COLO668 (cell line): ENCODE data around the gene ALDH3A2.
A peak's percentile ranks its signal among the peaks of the same experiment; 100 is the strongest.

Source experiments
- DNase-seq: peaks from one replicate; lab custom pipeline; 2025; ENCODE audit not compliant: unreplicated experiment; lab: John Stamatoyannopoulos, UW

ALDH3A2 gene

DNA sequence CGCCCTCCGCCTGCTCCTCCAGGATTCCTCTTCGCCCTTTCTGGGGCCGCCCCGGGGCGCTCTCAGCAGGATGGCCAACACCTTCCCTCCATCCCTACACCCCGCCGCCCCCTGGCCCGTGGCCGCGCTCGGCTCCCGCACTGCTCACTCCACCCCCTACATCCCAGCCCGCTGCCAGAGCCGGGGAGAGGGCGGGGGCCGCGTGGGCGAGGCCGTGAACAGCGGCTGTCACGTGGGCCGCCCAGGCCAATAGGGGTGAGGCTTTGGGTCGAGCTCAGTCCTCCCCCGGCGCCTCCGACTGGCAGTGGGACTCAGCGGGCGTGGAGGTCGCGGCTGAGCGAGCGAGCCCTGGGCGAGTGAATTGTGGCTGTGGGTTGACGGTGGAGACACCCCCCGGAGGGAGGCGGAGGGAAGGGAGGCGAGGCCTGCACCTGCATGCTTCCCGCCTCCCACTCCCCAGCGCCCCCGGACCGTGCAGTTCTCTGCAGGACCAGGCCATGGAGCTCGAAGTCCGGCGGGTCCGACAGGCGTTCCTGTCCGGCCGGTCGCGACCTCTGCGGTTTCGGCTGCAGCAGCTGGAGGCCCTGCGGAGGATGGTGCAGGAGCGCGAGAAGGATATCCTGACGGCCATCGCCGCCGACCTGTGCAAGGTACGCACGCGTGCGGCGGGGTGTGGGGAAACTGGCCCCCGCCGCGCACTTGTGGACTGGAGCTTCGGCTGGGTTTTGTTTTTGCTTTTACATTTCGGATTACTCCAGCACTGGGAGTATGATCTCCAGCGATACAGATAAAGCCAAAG, at the start of gene ALDH3A2:
ALDH3A2 (plus strand) TSS at position 277 of the 799 bp plus-strand sequence; CDS start at position 498, 221 bp downstream.
- DNase-seq, result peak; percentile 93

DNA sequence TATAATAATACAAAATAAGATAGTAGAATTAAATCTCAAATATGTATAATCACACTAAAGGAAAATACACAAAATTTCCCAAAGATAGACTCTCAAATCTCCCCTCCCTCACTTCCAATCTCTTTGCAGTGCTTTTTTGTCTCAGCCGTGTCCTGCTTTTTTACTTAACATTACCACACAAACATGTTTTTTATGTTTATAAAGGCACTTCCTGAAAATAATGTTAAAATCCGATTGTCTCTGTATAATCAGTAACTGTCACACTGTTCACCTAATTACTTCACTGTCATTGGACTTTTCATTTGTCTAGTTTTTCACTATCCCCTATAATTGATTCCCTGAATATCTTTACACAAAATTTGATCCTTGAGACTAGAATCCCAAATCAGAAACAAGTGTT, 38.2 kb upstream of the ALDH3A2 start:
- no peak for DNase-seq

DNA sequence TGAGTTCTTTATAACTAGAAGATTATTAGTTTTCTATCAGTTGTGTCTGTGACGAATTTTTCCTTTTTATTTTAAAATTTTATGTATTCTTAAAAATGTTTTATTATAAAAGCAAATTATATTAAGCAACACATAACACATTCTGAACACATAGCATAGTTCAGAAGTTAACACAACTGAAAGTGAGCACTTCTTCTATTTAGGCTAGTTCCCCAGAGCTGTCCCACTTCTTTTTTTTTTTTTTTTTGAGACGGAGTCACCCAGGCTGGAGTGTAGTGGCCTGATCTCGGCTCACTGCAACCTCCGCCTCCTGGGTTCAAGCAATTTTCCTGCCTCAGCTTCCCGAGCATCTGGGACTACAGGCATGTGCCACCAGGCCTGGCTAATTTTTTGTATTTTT, 37.7 kb upstream of the ALDH3A2 start:
- no peak for DNase-seq

DNA sequence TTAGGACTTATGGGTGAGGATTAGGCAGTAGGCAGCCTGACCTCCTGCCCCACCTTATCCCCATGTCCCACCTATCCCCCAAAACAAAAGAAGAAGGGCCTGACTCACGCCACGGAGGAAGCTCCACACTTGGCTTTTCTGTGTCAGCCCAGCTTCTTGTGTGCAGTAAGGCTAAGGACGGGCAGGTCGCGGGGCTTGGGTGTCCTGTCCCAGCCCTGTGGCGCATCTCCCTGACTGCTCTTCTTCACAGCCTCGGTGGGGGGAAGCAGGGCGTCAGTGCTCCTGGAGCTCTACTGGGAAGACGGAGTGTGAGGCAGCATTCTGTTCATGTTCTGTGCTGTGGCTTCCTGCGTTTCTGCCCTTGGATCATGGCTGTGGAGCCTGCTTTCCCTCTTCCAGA, 34.6 kb upstream of the ALDH3A2 start:
- no peak for DNase-seq

DNA sequence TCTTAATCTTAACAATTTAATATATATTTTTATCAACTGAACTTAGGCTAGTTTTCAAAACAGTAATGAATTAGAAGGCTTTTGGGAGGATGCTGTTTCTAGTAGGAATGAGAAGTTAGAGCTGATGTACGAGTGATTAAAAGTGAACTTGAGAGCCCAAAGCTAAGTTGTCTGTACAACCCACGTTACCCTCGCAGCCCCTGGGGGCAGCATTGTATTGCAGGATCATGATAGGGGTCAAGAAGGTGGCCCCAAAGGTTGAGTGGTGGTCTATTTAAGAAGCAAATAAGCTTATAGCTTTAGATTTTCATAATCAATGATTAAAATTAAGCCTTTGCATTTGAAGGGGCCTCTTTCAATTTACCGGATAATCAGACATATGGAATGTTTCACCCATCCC, 33.7 kb upstream of the ALDH3A2 start:
- DNase-seq, result no peak

DNA sequence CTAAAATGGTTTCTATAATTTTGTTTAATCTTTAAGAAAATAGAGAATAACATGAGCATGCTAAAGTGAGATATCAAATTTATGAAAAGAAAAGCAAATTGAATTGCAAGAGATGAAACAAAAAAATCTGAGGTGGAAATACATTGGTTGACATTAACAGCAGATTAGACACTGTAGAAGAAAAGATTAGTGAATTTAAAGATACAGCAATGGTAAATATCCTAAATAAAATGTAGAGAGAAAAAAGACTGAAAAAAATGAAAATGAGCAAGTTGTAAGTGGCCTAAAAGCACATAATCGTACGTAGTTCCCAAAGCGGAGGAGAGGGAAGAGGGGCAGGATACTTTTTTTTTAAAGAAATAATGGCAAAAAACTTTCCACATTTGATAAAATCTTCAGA, 30.5 kb upstream of the ALDH3A2 start:
- no peak for DNase-seq

DNA sequence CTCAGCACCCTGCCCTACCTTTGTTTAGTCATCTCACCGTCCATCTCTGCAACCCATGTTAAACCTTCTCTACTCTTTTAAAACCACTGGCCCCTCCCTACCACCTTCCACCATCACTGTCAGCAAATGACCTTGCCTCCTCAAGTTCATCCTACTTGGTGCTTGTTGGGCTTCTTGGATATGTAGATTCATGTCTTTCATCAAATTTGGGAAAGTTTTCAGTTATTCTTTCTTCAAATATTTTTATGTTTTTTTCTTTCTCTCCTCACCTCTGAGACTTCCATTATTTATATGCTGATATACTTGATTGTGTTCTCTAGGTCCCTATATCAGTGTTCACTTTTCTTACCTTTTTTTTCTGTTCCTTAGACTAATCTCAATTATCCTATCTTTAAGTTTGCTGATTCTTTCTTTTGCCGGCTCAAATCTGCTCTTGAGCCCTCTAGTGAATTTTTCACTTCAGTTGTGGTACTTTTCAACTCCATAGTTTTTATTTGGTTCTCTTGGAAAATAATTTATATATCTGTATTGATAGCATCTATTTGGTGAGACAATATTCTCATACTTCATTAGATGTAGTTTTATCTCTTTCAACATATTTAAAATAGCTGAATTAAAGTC, 28.7 kb upstream of the ALDH3A2 start:
- DNase-seq, result no peak

DNA sequence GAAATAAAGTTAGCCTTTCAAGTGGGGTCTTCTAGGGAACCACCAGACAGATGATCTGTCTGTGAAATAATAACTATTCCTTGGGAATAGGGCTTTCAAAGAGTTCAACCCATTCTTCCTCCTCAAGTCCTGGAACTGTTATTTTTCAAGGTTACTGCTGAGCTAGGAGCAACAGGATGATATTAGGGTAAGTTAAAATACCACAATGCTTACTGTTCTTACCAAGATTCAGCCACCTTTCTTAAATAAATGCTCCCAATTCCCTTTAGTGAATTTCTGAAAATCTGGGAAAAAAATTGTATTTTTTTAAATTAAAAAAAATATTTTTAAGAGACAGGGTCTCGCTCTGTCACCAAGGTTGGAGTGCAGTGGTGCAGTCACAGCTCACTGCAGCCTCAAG, 26.9 kb upstream of the ALDH3A2 start:
- DNase-seq, result no peak

DNA sequence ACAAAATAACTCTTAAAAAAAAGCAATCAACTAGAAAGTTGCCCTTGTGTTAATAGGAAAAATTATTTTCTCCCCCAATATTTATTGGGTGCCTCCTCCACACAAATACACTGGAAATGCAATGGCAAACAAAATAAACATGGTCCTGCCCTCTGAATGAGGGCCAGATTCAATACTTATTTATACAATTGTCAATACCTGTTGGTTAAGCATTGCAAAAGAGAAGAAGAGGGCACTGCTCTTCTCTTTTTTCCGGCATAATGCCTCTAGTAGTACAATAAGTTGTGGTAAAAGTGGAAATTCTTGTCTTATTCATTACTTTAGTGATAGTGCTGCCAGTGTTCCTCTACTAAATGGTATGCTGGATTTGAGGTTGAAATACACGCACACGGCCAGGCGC, 22.5 kb upstream of the ALDH3A2 start:
- DNase-seq, result no peak

DNA sequence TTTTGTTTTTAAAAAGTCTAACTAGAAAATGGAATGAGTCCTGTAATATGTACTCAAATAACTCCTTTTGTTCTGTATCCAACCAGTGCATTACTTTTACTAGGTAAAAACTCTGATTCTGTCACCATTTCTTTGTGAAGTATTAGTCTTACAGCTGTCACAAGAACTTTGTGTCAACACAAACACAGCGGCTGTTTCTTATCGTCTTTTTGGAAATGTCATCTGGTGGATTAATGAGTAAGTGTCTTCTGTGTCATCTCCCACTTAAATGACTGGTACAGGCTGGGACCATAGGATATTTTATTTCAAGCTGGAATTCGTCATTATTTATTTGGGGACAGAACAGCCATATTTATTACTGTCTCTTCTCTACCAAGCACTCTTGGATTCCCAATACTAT, 19.1 kb upstream of the ALDH3A2 start:
- DNase-seq, result no peak

DNA sequence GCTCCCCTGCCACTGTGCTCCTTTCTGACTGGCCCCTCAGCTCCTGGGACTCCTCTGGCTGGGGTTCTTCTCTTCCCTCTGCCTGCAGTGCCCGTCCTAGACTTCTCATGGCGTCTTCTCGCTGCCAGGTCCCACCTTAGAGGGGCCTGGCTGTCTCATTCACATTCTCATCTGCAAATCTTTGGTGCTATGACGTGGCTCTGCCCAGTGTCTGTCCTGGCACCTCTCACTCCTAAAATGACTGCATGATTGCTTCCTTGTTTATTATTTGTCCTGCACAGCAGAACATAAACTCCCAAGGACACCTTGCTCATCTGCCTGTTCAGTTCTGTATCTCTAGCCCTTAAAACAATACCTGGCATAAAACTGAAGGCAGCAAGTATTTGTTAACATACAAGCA, 18.5 kb upstream of the ALDH3A2 start:
- no peak for DNase-seq

DNA sequence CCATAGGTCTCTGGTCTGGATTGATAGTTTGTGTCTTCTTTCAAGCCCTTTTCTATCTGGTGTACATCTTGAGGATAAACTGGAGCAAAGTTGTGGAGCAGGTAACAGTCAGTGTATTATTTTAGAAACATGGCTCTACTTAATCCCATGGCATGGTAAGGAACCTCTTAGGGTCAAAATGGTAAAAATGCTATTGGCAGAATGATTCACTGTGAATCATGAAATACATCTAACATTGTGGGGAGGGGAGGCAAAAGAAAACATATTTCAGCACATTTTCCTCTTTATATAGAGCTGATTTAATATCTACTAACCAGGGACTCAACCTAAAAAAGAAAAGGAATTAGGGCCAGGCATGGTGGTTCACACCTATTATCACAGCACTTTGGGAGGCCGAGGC, 17.9 kb upstream of the ALDH3A2 start:
- DNase-seq, result no peak

DNA sequence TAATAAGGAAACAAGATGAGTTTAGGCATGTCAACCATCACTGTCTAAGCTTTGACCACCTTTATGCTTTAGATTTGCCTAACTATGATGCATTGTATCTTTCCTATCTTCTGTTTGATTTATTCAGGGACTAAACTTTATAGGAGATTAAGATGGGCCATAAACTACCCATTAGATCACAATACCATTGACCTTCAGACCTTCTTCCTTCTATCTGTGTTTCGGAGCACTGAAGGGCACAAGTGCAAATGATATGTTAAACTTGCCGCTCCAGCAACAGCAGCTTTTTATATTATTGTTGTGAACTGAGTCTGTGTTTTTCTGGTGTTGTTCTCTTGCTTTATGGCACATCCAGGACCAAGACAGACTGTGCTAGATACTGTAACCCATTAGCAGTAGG, 16.6 kb upstream of the ALDH3A2 start:
- DNase-seq, result no peak

DNA sequence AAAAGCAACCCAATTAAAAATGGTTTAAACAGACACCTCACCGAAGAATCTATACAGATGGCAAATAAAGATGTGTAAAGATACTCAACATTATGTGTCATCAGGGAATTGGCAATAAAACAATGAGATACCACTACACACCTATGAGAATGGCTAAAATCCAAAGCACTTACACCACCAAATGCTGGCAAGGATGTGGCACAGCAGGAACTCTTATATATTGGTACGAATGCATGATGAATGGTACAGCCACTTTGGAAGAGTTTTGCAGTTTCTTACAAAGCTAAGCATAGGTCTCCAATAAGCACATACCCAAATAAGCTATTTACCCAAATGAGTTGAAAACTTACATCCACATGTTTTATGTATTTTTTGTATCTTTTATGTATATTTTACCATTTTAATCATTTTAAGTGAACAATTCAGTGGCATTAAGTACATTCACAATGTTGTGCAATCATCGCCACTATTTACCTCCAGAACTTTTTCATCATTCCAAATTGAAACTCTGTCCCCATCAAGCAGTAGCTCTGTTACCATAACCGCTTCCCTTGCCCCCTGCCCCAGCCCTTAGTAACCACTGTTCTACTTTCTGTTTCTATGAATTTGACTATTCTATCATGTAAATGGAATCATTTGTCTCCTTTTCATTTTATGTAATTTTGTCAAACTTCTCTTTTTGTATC, 6.7 kb upstream of the ALDH3A2 start:
- no peak for DNase-seq

DNA sequence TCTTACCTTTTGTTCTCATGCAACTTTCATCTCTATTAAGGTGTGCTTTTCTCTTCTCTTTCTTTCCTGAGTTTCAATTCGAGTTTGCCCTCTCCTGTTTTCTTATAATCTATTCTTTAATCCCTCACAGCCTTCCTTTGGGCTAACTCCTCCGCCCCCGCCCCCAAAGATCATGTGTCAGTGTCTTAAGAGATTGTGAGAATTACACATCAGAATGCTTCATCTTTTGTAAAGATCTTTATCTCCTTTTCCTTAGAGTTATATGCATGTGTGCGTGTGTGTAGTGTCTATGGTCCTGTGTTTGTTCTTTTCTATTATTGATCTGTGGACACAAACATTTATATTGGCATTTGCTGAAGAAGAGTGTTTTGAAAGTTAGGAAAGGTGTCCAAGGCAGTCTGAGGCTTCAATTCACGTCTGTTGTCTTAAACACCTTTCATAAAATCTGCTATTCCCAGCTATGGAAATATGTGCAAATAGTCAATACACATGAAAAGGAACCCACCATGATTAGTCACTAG, 6.1 kb upstream of the ALDH3A2 start:
- no peak for DNase-seq

DNA sequence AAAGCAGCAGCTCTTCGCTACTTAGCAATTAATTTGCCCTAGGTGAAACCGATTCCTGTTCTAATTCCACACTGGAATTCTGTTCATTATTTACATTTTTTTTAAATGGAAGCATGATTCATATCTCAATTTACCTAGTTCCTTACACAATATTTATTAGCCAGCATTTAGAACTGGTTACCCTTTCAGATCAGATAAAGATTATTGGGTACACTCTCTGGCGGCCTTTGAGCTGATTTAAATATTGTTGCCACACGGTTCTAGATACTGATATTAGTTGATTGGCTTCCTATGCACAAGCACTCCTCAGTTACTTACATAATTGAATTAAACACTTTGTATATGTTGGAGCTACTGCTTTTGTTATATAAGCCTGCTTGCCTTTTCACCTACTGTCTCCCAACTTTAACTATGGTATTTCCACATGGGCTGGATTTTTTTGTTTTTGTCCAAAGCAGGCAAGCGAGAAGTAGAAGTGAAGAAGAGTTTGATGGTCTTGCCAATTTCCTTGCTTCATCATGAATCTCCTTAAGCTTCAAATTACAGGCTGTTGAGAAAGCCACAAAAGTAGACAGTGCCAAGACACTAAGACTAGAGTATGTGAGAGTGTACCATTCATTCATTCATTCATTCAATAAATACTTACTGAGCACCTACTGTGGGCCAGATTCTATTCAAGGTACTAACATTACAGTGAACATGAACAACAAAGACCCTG, 3.9 kb upstream of the ALDH3A2 start:
- DNase-seq, result no peak

DNA sequence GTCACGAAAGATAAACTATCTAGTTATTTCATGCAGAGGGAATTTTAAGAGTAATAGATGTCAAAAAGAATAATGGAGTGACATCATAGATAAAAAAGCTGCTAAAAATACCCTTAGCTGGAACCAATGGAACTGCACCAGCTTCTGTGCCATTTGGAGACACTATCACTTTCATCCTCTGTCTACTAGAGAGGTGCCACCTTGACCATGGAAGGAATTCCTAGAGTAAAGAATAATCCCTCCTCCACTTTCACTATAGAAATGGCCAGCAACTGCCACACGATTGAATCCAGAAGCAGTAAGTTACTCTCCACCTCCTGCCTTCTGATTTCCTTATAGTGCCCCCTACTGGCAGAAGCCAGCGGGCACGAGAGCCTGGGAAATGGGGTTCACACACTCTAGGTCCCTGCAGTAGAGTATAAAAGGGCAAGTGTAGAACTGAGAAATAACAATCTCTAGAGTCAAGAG, 2.8 kb upstream of the ALDH3A2 start:
- peak; percentile 5 for DNase-seq

DNA sequence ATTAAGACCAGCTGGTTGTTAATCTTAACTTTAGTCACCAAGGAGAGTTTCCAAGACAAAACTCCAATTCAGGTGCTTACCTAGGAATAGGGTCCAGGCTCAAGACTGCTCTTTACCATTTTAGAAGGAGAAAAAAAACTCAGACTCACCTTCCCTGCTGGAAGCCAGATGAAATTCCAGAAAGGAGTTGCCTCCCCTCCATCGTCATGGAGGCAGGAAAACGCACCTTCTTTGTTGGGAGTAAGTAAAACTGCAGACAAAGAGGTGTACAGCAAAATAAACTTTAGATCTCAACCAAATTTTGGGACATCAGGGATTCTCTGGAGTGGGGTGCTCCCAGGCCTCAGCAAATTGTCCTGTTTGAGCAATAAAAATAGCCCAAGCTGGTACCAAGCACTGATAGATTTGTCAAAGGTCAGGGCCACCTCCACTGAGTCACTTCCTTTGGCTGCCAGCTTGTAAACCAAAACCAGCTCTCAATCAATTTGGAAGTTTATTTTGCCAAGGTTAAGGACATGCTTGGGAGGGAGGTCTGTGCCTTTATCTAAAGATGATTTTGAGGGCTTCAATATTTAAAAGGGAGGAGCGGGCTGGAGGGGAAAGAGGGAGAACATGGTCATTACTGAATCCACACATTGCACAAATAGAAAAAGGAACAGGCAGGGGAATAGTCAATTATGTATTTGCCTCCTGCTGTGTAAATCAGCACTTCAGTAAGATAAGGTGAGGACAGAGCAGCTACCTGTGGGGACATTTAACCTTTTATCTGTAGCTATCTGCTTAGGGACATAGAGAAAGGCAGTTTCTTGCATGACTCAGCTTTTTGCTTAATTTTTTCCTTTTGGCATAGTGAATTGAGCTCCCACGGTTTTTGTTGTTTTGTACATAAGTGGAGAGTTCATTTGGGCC, 1.5 kb upstream of the ALDH3A2 start:
- no peak for DNase-seq

DNA sequence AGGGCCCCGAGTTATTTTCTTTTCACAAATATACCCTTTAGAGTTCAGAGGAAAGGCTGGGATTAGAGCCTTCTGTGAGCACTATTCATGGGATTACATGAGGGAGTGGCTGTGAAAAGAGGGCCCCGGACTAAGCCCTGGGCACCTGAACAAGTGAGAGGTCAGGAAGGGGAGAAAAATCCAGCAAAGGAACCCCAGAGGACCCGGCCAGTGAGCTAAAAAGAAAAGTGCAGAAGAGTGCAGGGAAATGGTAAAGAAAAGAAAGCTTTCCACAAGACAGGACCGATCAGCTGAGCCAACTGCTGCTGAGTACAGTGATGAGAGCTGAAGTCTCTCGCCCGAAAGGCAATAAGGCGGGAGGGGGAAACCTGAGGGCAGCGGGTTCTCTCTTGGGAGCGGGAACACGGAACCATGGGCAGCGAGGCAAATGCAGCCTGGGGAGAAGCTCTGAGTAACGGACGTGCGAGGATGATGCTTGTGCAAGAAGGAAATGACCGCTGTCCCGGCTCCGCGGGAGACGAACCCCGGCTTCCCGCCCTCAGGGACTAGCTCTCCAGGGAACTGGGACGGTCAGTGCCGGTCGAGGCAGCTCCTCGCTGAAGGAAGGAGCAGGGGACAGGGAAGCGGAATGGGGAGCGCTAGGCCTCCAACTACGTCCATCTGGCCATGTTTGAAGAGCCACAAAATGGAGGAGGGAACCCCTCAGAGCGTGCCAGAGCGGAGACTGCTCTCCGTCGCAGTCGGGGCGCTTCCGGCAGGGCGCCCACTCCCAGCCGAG, 665 bp upstream of the ALDH3A2 start:
- DNase-seq, result peak; percentile 47

DNA sequence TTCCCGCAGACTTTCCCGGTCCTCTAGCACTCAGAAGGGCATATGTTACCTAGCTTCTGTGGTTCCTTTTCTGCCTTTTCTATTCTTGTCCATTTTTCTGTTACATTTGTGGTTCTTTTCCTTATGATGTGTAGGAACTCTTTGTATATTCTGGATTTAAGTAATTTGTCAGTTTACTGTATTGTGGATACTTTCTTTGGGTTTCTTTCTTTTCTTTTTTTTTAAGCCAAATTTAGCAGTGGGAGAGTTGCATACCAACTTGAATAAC, 657 bp downstream of the ALDH3A2 start:
- DNase-seq, result no peak
